Mesenchymal stem cell (in vitro differentiated cells and primary cell): ENCODE measurements around the gene KASH5.

Experiments used
- DNase-seq: peaks from one replicate; pipeline ENCODE4 v3.0.0-alpha.2; 2013
- H2AFZ ChIP-seq: one replicate; pipeline ENCODE4 v1.6.1; 2013; ENCODE audit warnings: low read depth, mild to moderate bottlenecking, control low read depth, inconsistent platforms, low read length, moderate library complexity
- H2AK5ac ChIP-seq: 2 replicates; pipeline ENCODE4 v1.6.1; 2013; ENCODE audit warnings: low read length, moderate library complexity, mild to moderate bottlenecking, inconsistent platforms; ENCODE audit not compliant: severe bottlenecking
- H2BK120ac ChIP-seq: one replicate; pipeline ENCODE4 v1.6.1; 2013; ENCODE audit warnings: low read depth, mild to moderate bottlenecking, inconsistent platforms, low read length, moderate library complexity
- H2BK12ac ChIP-seq, 2 experiments: one replicate each; pipeline ENCODE4 v1.6.1; 2013; ENCODE audit warnings: inconsistent platforms in 2 of 2, low read length in 2 of 2, mild to moderate bottlenecking in 2 of 2, moderate library complexity in 2 of 2, control low read depth in 1 of 2
- H2BK15ac ChIP-seq: one replicate; pipeline ENCODE4 v1.6.1; 2013; ENCODE audit warnings: mild to moderate bottlenecking, low read depth, inconsistent platforms; ENCODE audit not compliant: poor library complexity, severe bottlenecking
- H2BK5ac ChIP-seq: 2 replicates; pipeline ENCODE4 v1.6.1; 2013; ENCODE audit warnings: low read depth, mild to moderate bottlenecking, low read length, control low read depth, inconsistent platforms; ENCODE audit not compliant: poor library complexity, severe bottlenecking
- H3K14ac ChIP-seq, 2 experiments: one replicate each; pipeline ENCODE4 v1.6.1; 2013; ENCODE audit warnings: inconsistent platforms in 2 of 2, low read length in 2 of 2, control low read depth in 1 of 2, mild to moderate bottlenecking in 1 of 2, moderate library complexity in 1 of 2
- H3K18ac ChIP-seq, 2 experiments: one replicate each; pipeline ENCODE4 v1.6.1; 2013; ENCODE audit warnings: inconsistent platforms in 2 of 2, low read length in 2 of 2, control low read depth in 1 of 2, low read depth in 1 of 2, mild to moderate bottlenecking in 1 of 2
- H3K23ac ChIP-seq, 2 experiments: one replicate each; pipeline ENCODE4 v1.6.1; 2013; ENCODE audit warnings: inconsistent platforms in 2 of 2, low read length in 2 of 2, mild to moderate bottlenecking in 2 of 2, moderate library complexity in 2 of 2, control low read depth in 1 of 2
- H3K27ac ChIP-seq: 2 replicates; pipeline ENCODE4 v1.5.1; 2013; ENCODE audit warnings: mild to moderate bottlenecking, moderate library complexity, low read length, control low read depth, inconsistent platforms; ENCODE audit not compliant: poor library complexity, severe bottlenecking
- H3K27me3 ChIP-seq, 2 experiments: 2 replicates each; pipeline versions ENCODE4 v1.6.1 to v1.7.0; 2013; ENCODE audit warnings: low read length in 2 of 2, mild to moderate bottlenecking in 2 of 2, moderate library complexity in 2 of 2, control low read depth in 1 of 2, inconsistent platforms in 1 of 2; ENCODE audit not compliant: control insufficient read depth in 1 of 2, insufficient read depth in 1 of 2
- H3K36me3 ChIP-seq, 2 experiments: 2 replicates each; pipeline versions ENCODE4 v1.6.1 to v1.7.0; 2013; ENCODE audit warnings: low read length in 2 of 2, control low read depth in 1 of 2, inconsistent platforms in 1 of 2, low read depth in 1 of 2, mild to moderate bottlenecking in 1 of 2; ENCODE audit not compliant: insufficient read depth in 2 of 2, control insufficient read depth in 1 of 2
- H3K4ac ChIP-seq, 2 experiments: one replicate each; pipeline ENCODE4 v1.6.1; 2013; ENCODE audit warnings: inconsistent platforms in 2 of 2, low read length in 2 of 2, mild to moderate bottlenecking in 2 of 2, moderate library complexity in 2 of 2, control low read depth in 1 of 2, low read depth in 1 of 2
- H3K4me1 ChIP-seq: 2 replicates; pipeline ENCODE4 v1.6.1; 2013; ENCODE audit warnings: low read depth, low read length, control low read depth; ENCODE audit not compliant: control insufficient read depth, insufficient read depth
- H3K4me2 ChIP-seq: 2 replicates; pipeline ENCODE4 v1.6.1; 2013; ENCODE audit warnings: low read length, mild to moderate bottlenecking, inconsistent platforms; ENCODE audit not compliant: poor library complexity, severe bottlenecking
- H3K4me3 ChIP-seq, 2 experiments: 2 replicates each; pipeline versions ENCODE4 v1.5.1 to v1.7.0; 2013; ENCODE audit warnings: low read length in 2 of 2, mild to moderate bottlenecking in 2 of 2, control low read depth in 1 of 2, low read depth in 1 of 2; ENCODE audit not compliant: insufficient read depth in 1 of 2
- H3K79me1 ChIP-seq: replicated peaks from 2 replicates; pipeline ENCODE4 v1.6.1; 2013; ENCODE audit warnings: mild to moderate bottlenecking, control low read depth, low read length, inconsistent platforms; ENCODE audit not compliant: poor library complexity, severe bottlenecking
- H3K9ac ChIP-seq: 2 replicates; pipeline ENCODE4 v1.7.0; 2013; ENCODE audit warnings: mild to moderate bottlenecking, low read length, moderate library complexity
- H3K9me3 ChIP-seq: 2 replicates; pipeline ENCODE4 v1.7.0; 2013; ENCODE audit warnings: mild to moderate bottlenecking, low read length; ENCODE audit not compliant: control insufficient read depth
- H4K8ac ChIP-seq: one replicate; pipeline ENCODE4 v1.6.1; 2013; ENCODE audit warnings: inconsistent platforms, mild to moderate bottlenecking, low read length, moderate library complexity
- H4K91ac ChIP-seq: one replicate; pipeline ENCODE4 v1.6.1; 2013; ENCODE audit warnings: mild to moderate bottlenecking, low read length, inconsistent platforms
- WGBS: methylation state at CpG from one replicate; pipeline ENCODE4 v1.1.7; 2013; ENCODE audit warnings: mixed read lengths; 5-methylcytosine and 5-hydroxymethylcytosine counted together

Gene KASH5

GRCh38 chr19:49465371-49465770, 77.3 kb downstream of the KASH5 start:
- H3K18ac ChIP-seq, result no peak overlapping the region
- H3K27ac ChIP-seq, result no peak overlapping the region
- peaks cover 8 to 69% of the 10 kb centered on the region in 2 experiments for H3K36me3 ChIP-seq
- no peak overlapping the region for H3K4me2 ChIP-seq
- peaks cover 1% of the 10 kb centered on the region for H3K4me1 ChIP-seq
- H2BK120ac ChIP-seq, result no peak overlapping the region
- no peak overlapping the region for H2BK5ac ChIP-seq
- H3K4me3 ChIP-seq, result no peak overlapping the region
- H2BK15ac ChIP-seq, result no peak overlapping the region
- H2AK5ac ChIP-seq, result no peak overlapping the region
- no peaks in the 10 kb centered on the region for H3K9me3 ChIP-seq
- 97% methylated on average over 3 of the region's 3 CpGs for WGBS
- no peaks in the 10 kb centered on the region for H3K79me1 ChIP-seq
- H4K91ac ChIP-seq, result no peak overlapping the region
- H3K27me3 ChIP-seq, result no peaks in the 10 kb centered on the region
- H3K23ac ChIP-seq, result no peak overlapping the region
- no peak for DNase-seq
- H3K9ac ChIP-seq, result no peak overlapping the region
- no peak overlapping the region for H3K4ac ChIP-seq
- no peak overlapping the region for H4K8ac ChIP-seq
- no peak overlapping the region for H3K14ac ChIP-seq
- no peak overlapping the region for H2AFZ ChIP-seq
- no peak overlapping the region for H2BK12ac ChIP-seq
